ENCODE results near the gene GSG1L.

Gene GSG1L

DNA sequence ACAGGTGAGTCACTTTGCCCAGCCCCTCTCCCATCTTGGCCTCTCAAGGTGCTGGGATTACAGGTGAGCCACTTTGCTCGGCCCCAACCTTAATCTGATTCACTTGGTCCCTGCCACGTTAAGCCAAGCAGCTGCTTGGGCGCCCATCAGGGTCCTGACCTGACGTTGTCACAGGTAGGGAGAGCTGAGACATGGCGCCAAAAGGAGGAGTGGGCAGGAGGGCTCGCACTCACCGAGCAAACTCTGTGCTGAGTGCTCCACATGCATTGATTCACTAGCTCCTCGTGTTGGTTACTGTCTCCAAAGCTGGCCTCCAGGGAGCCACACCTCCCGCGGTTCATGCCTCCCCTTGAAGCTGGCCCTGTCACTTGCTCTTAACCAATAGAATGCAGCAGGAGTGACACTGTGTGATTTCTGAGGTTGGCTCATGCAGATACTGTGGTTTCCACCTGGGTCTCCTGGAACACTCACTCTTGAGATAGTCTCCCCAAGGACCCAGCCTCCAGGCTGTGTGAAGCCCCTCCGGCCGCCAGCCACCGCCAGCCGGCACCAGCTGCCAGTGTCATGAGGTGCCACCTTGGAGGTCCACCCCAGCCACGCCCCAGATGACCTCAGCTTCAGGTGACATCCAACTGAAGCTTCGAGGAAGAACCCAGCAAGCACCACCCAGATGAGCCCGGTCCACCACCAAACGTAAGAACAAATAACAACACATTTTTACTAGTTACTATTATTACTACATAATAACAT, 223.0 kb downstream of the GSG1L start:
- DNase-seq: no peak

DNA sequence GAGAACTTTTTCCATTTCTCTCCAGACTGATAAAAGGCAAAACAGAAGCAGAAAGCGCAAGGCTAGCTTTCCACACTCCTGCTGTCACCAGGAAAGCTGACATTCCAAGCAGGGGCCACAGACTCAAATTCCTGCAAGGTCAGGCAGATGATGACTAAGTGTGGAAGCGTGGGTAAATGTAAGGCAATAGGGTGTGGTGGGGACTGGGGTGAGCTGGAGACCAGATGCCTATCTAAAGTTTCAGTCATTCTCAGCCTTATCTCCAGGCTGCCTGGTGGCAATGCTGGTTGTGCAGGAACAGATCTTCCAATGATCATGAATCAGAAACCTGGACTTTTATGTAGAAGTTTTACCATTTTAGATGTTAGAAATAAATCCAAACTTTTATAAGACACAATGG, 224.1 kb downstream of the GSG1L start:
- no peak for DNase-seq

DNA sequence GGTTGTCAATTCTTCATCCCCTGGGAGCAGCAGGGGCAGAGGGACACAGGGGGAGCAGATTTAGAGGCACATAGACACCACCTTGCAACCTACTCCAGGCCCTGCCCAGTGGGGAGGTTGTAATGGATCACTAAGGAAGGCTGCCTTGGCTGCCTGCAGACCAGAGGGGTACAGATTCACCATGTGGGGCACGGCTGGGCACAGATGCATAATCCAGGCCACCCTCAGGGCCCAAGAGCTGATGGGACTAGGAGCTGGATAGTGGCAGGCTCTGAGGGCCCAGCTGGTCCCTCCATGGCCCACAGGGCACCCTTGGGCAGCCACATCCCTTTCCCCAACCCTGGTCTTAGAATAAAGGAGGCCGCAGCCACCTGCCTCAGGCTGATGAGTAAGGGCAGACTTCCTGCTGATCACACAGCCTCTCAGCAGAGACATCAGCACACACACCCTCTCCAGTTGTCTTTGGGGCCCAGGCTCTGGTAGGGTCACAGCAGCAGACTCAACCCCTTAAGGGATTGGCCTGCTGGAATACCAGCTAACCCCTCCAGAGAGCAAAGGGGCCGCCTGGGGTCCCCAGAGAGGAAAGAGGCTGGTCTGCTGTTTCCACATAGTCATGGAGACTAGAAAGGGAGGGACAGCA, 224.9 kb downstream of the GSG1L start:
- DNase-seq: no peak

DNA sequence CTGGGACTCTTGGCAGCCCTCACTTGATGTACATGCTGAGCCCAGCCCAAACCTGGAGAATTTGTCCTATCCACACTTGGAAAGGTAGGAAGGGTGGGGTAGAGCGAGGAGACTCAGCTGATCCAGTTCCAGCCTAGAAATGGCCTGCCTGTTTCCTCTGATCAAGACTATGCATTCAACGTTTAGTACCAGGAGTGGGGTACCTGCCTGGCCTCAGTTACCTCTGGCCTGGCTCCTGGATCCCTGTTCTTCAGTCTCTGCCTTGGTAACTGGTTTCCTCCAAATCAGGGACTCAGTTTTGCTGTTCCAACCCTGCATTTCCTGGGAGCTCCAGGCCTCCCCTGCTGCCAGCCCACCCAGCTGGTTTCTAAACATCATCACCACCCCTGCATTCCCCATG, 233.5 kb downstream of the GSG1L start:
- DNase-seq: no peak

DNA sequence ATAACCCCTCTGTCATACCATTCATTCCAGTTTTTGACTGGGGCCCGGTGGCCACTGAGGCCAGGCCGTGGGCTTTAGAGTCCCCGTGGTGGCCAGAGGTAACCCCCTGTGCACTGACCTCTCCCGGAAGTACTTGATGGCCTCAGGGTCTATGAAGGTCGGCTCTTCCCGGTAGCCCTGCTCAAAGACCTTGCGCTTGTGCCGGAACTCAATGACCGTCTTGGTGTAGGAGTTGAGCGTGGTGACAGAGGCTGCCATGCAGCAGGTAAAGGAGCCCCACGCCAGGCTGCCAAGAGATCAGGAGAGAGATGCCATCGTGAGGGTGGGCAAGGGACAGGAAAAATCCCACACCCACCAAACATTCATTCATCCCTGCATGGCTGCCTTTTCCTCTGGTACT, 234.8 kb downstream of the GSG1L start:
- DNase-seq: no peak

DNA sequence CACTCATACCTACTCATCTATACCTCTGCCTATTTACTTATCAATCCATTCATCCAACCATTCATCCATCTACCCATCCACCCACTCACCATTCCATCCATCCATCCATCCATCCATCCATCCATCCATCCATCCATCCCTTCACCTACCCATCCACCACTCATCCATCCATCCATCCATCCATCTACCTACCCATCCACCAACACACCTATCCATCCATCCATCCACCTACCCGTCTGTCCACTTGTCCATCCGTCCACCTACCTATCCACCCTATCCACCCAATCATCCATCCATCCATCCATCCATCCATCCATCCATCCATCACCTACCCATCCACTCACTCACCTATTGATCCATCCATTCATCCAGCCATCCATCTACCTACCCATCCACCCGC, 235.7 kb downstream of the GSG1L start:
- no peak for DNase-seq

DNA sequence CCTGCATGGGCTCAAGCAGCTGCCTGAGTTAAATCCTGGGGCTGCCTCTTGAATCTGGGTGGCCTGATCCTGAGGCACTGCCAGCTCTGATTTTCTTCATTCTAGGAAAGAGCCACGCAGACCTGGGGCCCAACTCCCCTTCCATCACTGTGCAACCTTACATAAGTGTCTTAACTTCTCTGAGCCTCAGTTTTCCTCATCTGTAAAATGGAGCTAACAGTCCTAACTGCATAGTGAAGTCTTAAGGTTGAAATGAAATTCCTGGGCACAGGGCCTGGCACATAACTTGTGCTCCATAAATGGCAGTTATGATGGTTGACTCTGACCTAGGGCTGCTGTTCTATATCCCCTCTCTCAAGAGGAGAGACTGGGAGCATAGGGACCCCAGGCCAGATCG, 236.6 kb downstream of the GSG1L start:
- no peak for DNase-seq

DNA sequence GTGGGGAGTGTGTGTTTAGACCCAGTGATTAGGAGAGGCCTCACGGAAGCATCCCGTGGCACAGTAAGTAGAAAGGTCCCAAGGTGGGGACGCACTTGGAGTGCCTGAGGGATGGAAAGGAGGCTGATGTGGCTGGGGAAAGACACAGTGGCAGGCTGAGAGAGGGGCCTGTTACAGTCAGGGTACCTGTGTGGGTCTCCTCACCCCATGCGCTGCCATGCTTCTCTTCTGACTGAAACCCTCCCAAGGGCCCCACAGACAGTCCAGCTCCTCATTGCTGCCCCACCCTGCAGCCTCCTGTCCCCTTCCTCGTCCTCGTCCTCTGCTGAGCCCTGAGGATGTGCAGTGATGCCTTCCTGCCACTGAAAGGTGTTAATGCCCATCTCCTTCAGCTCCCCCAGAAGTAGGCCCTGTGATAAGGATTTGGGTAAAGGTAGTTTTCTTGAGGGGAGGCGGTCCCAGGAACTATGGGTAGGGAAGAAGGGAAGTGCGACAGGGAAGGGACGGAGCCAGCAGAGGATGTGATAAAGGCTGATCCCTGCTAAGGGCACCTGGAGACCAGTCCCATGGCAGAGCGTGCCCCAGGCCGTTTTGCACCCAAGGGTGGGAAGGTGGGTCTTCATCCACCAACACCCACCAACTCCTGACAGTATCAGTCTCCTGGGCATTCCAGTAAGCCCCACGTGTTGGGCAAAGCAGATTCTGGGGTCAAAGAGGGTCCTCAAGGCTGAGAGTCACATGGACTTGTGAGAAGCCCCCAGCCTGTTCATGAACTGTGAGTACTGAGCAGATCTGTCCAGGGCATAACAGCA, 237.2 kb downstream of the GSG1L start:
- DNase-seq: no peak

DNA sequence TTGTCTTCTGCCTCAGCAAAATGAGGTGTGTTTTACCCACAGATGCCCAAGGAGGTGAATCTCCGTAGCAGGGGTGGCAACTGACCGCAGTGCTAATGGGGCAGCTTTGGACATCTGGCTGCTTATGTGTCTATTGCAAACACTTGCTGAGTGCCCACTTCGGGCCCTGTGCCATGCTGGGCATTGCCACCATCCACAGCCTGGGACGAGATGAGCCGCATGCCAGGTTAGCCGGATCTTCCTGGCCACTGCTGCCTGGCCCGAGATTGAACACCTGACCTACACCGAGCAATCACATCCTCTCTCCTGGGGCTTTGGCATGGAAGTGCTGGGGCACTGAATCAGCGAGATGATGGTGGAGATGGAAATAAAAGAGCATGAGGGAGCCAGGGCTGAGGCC, 238.7 kb downstream of the GSG1L start:
- DNase-seq: no peak

DNA sequence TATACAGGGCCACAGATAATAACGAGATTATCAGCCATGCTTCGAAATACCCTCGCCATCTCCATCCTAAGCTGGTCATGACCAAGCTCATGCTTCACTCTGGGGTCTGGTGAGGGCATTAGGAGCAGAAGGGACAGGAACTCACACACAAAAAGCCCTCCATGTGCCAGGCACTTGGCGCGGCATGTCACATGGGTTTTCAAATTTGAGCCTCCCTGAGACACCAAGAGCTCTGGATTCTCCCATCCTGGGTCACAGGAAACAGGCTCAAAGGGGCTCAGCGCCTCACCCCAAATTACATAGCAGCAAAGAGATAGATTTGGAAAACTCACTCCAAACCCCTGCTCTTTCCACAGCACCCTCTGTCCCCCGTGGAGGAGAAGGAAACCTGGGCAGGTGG, 239.5 kb downstream of the GSG1L start:
- no peak for DNase-seq

DNA sequence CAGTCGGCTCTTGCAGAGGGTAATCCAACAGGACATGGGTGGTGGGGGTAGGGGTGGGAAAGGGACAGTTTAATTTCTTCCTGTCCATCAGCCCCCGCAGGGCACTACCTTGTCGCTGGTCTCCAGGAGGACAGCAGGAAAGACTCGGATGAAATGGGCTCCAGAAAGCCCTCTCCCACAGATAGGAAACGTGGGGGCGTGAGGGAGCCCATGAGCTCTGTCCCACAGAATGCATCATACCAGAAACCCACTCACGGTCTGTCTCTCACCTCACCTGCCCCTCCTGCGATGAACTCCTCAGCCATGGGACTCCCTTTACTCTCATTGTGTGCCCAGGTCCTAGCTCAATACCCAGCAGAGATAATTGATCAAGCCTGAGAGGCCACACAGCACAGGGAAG, 240.1 kb downstream of the GSG1L start:
- no peak for DNase-seq

DNA sequence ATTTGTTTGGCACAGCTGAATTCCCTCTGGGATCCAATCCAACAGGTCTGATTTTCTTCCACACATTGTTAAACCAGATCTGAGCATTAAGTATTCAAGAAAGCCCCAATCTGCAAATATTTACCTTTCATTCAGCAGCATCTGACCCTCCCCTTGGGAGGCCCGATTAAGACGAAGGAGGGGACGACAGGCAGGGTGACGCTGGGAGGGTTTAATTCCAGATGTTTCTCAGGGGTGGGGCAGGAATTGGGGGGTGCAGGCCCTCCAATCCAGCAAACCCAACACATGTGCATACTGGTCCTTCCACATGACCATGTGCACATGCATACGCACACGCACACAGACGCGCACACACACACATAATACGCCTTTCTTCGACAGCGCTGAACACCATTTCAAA, 240.5 kb downstream of the GSG1L start:
- DNase-seq: no peak

DNA sequence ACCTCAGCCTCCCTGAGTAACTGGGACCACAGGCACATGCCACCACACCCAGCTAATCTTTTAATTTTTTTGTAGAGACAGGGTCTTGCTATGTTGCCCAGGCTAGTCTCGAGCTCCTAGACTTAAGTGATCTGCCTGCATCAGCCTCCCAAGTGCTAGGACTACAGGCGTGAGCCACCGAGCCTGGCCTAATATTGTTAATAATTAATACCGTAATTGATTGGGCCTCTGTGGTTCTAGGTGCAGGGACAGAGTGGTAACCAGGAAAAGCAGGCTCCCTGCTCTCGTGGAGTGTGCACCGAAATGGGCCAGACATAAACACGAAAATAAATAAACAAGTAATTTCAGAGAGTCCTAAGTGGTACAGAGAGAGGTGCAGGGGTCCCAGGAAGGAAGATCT, 241.0 kb downstream of the GSG1L start:
- DNase-seq: no peak

DNA sequence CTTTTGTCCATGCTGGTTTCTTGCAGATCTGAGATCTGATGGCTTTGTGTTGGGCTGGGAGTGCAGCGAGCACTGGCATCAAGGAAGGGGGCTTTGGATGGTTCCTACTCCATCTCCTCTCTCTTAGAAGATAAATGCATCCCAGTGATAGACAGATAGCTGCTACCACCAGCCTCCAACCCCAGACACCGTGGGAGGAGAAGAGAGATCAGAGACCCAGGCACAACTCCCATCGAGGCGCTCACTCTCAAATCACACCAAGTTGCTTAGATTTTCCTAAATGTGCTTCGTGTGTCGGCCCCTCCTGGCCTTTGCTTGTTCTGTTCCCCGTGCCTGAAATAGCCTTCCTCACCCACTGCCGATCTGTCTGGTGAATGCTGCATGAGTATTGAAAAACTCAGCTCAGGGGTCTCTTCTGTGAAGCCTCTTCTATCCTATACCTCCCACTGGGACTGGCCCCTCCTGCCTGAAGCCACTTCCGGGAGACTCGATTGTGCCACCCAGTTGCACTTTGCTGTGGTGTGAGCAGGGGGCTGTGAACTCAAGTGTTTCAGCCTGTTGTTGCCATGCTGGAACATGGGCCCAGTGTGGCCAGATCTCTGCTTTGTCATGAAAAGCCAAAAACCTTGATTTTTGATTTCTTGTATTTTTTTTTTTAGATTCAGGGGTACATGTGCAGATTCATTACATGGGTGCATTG, 242.7 kb downstream of the GSG1L start:
- DNase-seq: no peak

DNA sequence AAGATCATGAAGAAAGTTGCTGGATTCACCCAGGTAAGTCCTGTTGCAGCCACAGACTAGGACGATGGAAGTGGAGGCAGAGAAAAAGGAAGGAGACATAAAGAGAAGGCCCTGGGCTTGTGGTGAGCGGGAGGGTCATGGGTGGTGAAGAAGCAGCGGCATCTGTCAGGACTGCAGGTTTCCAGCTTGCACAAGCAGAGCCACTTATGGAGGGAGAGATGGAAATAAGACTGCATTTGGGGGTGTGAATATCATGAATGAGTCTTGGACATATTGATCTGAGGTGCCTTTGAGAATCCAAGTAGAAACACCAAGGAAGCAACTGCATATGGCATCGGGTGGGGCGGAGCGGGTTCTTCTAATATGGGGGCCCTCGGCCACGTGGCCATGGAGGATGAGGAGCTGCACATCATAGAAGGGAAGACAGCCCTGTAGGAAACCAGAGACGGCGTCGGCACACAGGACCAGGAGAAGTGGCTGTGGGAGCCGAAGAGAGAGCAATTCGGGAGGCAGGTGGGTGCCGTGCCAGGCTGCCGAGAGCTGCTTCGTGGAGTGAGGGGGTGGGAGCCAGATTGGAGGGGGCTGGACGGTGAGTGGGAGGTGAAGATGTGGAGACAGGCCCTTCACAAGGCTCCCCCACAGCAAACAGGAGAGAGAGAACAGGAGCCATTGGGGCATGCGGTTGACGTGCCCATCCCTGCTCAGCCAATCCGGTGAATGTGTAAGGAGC, 243.5 kb downstream of the GSG1L start:
- DNase-seq: no peak

DNA sequence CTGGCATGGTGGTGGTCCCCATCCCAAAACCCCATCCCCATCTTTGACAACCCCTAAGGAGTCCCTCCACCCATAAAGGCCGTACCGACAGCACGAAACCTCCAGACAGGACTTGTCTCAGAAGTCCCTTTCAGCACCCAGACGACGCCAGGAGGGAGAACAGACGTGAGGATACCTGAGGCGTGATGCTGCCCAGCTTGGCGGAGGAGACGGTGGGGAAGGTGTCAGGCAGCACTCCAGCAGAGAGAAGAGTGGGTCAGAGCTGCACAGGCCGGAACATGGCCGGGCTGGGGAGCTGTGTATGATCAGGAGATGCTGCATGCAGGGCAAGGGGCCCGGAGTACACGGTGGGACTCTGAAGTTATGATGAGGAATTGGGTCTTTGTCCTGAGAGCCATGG, 244.2 kb downstream of the GSG1L start:
- DNase-seq: no peak

DNA sequence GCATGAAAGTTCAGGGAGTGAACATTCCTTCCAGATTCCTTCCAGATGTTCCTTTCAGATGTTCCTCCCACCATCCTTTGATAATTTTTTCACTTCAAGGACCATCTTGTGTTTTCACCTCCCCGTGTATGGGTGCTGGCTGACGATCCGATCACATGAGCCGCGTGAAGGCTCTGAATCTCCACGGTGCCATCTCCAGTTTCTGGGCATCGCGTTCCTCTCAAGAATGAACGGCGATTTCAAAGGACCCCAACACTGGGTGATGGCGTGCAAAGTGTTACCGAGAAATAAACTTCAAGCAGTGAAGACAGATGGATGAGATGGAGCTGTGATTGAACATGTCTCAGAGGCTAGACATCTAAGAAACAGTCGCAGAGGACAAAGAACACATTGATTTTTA, 245.3 kb downstream of the GSG1L start:
- no peak for DNase-seq

DNA sequence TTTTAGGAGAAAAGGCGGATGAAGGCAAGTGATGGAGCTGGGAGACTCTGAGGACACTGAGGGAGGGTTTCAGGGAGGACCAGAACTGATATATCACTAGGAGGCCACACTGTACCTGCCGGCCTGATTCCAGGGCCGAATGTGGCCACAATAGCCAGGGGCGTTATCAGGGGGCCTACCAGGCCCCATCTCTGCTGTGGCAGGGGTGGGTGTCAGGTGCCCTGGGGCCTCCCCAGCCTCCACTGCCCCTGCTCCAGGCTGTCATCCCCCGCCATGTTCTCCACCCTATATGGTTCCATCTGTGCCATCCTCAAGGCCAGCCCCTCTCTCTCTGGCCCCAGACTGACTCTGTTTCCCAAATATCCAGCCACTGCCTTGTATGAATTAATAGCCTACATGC, 246.5 kb downstream of the GSG1L start:
- no peak for DNase-seq

DNA sequence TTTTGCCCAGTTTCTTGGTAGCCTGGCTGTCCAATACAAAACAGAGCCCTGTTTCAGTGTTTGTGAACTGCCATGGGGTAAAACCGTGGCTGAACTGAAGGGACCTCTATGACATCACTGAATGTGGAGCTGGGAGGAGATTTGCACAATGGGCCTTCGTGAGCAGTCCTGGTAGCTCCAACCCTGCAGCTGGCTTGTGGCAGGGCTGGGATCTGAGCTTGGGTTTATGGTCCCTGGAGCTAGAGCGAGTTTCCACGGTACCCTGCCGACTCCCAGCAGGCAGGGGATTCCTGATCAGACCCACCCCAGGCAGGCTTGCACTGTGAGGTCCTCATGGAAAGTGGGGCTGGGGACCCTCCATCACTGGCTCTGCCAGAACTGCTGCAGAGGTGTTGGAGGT, 247.0 kb downstream of the GSG1L start:
- no peak for DNase-seq

DNA sequence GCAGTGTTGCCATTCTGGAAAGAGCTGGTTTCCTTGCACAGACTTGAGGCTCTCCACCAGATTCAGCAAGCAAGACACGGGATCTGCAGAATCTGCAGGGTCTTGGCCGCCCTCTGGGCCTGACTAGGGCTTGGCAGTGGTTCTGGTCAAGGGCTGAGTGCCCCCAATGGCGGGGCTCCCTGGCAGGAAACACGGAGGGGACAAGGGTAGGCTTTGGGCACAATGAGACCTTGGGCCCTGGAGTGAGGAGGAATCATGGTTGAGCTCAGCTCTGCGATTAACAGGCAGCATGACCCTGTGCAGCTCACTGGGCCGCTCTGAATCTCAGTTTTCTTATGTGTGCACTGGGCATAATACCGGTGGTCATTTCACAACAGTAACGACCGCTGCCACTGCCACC, 249.9 kb downstream of the GSG1L start:
- DNase-seq: no peak

DNA sequence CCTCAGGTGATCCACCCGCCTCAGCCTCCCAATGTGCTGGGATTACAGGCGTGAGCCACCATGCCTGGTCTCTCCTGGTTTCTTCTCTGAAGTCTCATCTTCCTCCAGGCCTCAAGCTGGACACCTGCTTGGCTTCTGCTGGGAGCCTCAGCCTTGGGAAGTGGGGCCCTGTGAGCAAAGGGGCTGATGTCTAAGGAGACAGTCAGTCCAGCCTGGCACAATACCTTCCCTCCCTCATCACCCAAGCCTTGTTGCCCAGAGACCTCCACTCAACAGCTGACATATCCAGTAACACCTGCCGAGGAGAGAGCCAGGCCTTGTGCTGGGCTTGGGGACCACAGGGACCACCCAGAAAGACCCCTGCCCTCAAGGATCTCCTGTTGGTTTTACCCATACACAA, 251.6 kb downstream of the GSG1L start:
- no peak for DNase-seq

DNA sequence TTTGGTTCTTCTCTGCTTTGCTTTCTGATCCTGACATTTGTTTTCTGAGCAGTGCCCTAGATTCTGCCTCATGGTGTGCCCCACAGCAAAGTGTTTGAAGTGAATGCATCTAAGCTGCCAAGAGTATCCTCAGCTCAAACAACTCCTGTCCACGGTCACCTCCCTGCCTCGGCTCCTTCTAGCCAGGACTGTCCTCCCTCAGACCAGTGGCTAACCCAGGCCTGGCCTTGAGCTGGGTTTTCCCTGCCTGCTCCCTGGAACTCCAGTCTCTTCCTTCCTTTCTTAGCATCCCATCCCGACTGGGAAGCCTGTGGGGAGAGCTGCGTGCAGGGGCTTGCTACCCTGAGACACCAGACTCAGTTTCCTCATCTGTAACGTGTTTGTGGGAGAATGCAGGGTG, 256.5 kb downstream of the GSG1L start:
- DNase-seq: no peak

DNA sequence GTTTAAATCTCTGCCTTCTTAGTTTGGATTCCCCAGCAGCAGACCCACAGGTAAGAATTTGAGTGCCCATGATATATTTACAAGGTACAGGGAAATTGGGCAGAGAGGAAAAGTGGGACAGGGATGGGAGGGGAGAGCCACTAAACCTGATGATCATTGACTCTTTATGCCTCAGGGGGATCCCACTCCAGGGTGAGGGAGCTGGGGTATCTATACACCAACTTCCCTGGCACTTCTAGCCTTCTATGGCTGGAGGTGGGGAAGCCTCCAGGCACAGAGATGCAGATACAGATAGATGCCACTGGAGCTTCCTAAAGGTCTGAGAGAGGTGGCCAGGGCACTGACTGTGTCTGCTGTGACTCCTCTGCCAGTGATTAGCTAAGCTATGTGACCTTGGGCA, 257.1 kb downstream of the GSG1L start:
- DNase-seq: no peak
